Measurements from ENCODE around the gene SLC35C1.
"Not testable (repeated sequence)": the region's sequence is repeated elsewhere in the genome, so short reads cannot be mapped to it uniquely, and the experiment has no call there.

SLC35C1 gene

DNA sequence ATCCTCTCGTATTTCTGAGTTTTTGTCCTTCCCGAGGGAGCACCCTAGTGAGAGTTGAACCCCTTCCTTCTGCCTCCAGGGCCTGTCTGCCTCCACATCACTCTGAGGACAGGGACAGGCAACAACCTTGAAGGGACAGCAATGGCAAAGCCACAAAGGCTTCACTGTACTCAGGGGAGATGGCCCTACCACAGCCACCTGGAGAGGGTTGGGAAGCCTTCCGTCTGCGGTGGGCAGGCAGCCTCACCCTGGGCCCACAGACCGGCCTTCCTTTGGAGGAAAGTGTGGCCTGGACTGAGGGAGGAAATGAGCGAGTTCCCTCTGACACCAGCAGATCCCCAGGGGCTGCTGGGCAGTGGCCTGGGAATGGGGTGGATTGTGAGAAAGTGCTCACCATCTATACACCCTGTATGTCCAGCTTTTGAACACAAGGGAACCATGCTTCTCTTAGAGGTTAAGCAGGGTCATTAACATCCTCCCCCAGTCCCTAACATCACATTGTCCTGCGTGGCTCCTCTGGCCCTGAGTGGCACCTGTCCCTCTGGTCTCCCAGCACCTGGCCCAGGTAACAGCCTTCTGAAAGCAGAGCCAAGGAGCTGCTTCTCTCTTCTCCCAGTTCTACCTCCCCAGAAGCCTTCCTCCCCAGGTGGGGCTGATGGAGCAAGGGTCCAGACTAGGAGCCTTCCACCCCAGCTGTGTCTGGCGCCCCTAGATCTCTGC lies 6.8 kb downstream of the SLC35C1 start:
- no peak for DNase-seq

DNA sequence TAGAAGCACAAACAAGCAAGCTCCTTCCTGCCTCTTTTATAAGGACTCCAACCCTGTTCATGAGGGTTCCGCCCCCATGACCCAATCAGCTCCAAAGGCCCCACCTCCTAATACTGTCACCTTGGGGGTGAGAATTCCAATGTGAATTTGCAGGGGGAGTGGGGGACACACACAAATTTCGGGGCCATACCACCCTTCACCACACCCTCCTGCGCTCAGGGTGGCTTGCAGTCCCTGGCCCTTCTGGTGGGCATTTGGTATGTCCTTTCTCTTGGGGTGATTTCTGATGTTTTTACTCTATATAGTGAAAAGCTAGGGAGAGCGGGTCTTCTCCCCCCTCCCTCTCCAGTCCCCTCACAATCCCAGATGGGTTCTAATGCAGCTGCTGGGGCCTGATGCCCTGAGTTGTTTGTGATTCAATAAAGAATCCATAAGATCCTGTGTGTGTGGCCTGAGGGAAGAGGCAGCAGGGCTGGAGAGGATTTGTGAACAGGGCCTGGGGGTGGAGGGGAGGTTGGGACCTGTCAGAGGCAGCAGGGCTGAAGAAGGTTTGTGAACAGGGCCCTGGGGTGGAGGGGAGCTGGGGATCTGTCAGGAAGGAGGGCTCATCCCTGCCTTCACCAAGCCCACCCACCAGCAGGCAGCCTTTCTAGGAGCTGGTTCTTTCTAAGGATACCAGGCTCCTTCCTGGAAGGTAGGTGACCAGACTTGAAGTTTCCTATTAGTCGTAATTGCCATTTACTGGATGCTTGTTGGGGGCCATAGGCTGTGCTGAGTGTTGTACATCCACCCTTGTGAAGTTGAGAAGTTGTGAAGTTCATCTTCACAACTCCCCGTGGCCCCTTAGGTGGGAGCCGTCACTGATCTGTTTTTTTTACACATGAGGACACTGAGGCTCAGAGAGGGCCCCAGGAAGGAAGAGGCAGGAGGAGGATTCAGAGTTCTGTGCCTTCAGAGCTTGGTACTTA lies 7.9 kb downstream of the SLC35C1 start:
- no peak for DNase-seq

DNA sequence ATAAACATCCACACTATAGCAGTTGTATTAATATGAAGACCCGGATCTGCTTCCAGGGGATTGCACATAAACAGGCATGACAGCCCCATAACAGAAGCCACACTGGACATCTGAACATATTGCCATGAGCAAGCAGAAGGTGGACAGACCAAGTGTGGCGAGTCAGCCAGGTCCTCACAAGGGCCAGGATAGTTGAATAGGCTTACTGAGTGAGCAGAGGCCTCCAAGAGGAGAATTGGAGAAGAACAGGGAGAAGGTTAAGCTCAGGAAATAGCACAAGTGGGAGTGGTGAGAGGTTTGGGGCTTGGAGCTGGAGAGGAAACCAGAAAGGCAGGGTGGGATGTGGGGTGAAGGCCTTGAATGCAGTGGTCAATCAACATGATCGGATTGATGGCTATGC lies 10.8 kb downstream of the SLC35C1 start:
- no peak for DNase-seq

DNA sequence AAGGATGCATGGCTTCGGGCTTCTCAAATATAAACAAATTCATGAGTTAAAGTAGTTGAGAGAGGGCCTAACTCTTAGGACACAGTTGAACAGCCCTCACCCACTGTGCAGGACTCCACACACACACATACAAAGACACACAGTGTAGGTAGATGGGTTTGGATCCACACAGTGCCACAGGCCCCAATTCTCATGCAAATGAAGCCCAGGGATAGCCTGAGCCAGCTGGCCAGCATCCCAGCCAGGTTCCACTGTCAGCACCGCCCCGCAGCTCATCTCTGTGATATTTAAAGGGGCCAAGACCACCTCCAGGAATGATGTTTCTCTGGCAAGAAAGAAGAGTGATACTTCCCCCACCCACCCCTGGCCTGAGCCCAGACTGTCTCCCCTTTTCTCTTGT lies 11.7 kb downstream of the SLC35C1 start:
- no peak for DNase-seq

DNA sequence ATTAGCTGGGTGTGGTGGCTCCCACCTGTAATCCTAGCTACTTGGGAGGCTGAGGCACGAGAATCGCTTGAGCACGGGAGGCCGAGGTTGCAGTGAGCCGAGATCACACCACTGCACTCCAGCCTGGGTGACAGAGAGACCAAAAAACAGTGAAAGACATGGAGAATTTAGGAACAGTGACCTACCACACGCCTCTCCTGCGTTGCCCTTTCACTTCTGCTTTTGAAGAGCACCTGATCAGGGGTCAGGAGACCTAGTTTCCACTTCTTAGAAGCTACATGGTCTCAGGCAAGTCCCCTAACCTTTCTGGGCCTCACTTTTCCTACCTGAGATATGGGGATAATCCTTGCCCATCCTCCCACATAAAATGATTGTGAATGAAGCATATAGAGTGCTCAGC lies 12.2 kb downstream of the SLC35C1 start:
- no peak for DNase-seq

DNA sequence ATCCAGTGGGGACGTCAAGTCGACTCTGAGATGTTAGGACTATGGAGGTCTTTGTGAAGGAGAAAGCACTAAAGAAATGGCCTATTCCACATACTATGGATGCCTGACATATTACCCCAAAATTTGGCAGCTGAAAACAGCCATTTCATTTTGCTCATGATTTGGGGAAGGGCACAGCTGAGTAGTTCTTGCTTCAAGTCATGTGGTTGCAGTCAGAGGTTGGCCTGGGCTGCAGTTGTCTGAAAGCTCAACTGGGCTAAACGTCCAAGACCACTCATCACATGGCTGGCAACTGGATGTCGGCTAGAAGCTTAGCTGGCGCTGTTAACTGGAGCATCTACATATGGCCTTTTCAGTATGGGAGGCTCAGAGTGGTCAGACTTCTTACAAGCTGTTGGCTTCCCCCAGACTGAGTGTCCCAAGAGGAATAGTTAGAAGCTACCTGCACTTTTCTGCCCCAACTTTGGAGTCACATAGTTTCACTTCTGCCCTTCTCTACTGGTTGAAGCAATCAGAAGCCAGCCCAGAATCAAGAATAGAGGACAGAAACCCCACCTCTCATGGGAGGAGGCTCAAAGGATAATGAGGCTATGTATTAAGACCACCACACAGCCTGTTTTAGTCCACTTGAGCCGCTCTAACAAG lies 14.1 kb downstream of the SLC35C1 start:
- DNase-seq, result no peak

DNA sequence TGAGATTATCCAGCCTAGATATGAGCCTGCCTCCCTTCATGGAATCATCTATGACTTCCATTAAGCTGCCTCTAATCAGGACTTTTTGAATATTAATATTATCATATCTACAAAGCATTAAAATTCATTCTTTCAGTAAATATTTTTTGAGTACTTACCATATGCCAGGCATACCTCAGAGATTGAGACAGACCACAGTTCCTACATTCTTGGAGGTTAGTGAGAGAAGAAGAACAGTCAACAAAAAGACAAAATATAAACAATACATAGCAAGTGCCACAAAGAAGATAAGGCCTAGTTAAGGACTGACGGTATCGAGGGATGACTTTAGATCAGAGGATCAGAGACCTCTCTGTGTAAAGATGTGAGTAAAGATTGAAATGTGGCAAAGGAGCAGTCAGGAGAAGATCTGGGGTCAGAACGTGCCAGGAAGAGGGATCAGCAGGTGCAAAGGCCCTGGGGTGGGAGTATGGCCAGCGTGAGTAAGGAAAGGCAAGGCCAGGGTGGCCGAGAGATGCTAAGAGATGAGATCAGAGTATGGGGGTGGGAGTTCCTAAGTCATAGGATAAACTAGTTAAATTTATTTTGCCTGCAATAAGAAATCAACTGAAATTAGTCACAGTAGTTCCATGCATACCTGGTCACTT lies 15.4 kb downstream of the SLC35C1 start:
- DNase-seq, result no peak

DNA sequence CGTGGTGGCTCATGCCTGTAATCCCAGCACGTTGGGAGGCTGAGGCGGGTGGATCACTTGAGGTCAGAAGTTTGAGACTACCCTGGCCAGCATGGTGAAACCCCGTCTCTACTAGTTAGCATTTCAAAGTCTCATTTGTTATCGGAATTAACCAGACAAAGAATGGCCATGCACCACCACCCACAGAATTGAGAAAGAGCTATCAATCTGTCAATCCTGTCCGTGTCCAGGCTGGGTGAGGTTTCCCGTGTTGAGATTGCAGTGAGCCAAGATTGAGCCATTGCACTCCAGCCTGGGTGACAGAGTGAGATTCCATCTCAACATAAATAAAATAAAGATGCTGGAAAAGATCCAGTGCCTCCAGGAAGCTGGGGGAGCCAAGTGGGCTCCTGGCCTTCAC lies 21.5 kb downstream of the SLC35C1 start:
- not testable (repeated sequence) for DNase-seq

DNA sequence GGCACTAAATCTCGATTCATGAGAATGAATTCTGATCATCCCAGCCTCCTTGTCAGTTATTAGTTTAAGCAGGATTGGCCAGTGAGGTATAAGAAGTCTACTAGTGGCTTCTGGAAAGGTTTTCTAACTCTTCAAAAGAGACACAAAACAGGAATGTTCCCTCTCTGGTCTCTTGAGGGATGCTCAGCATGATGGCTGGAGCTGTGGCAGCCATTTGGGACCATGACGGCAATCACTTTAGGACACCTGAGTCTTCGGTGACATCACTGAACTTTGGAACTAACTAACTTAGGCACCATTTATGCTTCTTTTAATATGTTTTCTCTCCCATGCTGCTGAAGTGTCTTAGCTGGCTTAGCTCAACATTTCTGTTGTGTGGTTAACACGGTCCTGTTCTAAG lies 22.2 kb downstream of the SLC35C1 start:
- no peak for DNase-seq

DNA sequence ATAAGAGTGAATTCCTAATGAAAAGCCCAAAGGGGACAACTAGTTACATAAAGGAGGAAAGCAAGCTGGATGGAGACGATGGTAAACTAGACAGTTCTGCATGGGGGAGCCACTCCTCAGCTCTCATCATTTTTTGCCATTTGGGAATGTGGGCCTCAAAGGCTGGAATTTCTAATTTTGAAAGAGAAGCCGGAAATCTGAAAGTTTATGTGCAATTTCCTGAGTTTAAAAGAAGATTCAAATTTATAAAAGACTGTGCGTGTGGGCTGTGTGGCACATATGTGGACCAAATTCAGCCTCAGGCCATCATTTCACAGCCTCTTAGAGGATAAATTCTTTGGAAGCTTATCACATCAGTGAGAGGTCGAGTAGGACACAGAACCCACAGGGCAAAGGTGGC lies 24.0 kb downstream of the SLC35C1 start:
- no peak for DNase-seq

DNA sequence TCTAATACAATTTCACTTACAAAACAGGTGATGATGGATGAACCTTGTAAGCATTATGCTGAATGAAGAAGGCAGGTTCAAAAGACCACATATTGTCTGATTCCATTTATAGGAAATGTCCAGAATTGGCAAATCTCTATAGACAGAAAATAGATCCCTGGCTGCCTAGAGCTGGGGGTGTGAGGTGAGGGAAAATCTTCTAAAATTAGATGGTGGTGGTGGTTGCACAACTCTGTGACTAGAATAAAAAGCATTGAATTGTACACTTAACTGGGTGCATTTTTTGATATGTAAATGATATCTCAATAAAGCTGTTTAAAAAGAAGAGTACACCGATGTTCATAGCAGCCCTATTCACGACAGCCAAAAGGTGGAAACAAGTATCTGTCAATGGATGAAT lies 25.6 kb downstream of the SLC35C1 start:
- DNase-seq, result no peak

DNA sequence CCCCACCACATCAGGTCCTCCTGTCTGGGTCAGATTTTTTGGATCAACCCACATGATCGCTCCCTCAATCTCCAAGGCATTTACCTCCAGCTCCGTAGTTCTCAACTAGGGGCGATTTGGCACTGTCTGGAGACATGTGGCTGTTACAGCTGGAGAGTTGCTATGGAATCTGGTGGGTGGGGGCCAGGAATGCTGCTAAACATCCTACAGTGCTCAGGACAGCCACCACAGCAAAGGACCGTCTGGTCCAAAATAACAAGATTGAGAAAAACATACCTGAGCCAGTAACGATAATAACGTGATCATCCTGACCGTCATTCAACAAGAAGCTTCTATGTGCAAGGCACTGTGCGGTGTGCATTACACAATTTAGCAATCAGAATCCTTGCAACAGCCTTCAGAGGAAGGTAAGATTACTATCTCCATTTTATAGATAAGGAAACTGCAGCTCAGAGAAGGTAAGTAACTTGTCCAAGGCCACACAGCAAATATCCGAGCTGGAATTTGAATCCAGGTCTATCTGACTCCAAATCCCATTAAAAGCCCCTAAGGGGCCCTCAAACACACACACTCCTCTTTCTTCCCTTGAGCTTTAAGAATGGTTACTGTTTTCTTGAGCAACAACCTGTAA lies 28.0 kb downstream of the SLC35C1 start:
- DNase-seq, result no peak

DNA sequence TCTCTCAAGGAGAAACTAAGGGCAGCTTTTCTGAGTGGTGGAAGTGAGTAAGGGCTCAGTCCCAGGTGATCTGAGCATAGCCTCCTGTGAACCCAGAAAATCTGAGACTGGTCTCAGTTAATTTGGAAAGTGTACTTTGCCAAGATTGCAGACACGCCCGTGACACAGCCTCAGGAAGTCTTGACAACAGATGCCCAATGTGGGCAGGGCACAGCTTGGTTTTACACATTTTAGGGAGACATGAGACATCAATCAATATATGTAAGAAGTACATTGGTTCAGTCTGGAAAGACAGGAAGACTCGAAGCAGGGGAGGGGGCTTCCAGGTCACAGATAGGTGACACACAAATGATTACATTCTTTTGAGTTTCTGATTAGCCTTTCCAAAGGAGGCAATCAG lies 28.8 kb downstream of the SLC35C1 start:
- DNase-seq, result no peak

DNA sequence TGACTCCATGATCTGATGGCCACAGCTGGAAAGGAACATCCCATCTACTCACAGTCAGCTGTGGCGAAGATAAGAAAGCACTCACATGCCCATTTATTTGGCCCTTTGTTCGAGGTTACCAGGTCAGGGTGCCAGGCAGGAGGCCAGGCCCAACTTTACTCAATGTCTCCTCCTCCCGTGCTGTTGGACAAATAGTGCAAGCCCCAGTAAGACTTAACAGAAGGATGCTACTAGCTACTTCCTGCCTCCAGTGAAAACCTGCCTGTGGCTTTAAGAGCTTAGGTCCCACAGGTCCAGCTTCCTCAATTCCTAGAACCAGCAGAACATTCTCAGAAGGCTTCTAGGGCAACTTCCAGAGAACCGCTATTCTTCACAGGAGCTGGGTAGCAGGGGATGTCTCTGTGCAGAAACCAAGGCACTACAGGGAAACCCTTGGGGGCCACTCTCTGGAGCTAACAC lies 29.4 kb downstream of the SLC35C1 start:
- DNase-seq, result no peak

DNA sequence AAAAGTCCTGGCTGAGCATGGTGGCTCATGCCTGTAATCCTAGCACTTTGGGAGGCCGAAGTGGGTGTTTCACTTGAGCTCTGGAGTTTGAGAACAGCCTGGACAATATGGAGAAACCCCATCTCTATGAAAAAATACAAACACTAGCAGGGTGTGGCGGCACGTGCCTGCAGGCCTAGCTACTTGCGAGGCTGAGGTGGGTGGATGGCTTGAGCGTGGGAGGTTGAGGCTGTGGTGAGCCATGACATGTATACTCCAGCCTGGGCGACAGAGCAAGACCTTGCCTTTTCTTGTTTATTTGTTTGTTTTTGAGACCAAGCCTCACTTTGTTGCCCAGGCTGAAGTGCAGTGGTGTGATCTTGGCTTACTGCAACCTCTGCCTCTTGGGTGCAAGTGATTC lies 34.3 kb downstream of the SLC35C1 start:
- DNase-seq, result no peak

DNA sequence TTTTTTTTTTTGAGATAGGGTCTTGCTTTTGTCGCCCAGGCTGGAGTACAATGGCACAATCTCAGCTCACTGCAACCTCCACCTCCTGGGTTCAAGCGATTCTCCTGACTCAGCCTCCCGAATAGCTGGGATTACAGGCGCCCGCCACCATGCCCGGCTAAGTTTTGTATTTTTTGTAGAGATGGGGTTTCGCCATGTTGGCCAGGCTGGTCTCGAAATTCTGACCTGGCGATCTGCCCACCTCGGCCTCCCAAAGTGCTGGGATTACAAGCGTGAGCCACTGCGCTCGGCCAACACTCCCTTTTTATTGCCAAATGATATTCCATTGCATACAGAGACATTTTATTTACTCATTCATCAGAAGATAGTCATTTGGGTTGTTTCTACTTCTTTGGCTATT lies 35.3 kb downstream of the SLC35C1 start:
- not testable (repeated sequence) for DNase-seq

DNA sequence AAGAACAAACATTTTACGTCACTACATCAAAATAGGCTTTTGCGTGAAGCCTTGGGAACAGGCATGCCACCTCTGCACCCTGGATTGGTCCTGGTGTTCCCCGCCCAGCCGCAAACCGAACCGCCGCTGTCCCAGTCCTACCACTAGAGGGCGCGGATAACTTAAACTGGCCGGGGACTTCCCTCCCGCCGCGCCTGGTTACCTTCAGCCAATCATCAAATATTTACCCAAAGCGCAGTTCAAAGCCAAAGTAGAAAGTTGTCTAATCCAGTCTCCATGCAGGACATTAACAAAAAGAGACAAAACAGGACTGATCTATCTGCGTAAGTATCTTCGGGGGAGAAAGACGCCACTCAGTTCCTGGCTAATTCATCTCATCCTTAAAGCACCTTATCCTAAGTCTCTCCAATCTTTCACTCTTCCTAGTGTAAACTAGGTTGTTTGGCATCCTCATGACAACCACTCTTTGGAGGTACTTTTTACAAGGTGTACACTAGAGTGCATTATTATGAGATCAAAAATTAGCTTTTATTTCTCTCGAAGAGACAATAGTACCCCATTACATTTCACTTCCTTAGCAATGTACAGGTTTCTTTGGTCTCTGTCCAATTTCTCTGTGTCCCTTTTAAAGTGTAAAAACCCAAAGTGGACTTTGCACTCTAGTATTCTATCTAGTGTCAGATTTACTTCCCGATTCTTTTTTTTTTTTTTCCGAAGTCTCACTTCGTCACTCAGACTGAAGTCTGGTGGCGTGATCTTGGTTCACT lies 38.4 kb downstream of the SLC35C1 start:
- DNase-seq, result peak; percentile 53 to 67

DNA sequence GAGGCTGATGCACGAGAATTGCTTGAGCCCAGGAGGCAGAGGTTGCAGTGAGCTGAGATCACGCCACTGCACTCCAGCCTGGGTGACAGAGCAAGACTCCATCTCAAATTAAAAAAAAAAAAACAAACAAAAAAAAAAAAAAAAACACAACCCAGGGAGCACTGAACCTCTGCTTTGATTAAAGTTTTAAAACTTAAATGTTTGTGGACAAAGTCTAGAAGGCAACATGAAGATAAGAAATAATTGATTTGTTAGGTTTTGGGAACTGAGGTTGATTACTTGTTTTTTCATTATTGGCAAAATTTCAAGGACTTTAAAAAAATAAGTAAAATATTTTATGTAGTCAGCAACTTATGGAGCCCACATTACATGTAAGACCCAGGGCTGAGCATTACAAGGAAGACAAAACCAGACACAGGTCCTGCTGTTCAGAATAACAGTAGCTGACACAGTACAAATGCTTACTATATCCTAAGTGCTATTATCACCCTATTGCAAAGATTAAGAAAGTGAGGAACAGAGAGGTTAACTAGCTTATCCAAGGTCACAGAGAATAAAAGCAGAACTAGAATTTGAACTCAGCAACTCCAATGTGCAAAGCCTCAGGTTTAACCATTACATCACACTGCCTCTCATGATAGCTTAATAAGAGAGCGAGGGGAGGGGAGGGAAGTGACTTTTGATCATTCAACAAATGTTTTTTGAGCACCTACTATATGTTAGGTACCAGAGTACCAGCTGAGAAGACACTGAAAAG lies 40.1 kb downstream of the SLC35C1 start:
- no peak for DNase-seq

DNA sequence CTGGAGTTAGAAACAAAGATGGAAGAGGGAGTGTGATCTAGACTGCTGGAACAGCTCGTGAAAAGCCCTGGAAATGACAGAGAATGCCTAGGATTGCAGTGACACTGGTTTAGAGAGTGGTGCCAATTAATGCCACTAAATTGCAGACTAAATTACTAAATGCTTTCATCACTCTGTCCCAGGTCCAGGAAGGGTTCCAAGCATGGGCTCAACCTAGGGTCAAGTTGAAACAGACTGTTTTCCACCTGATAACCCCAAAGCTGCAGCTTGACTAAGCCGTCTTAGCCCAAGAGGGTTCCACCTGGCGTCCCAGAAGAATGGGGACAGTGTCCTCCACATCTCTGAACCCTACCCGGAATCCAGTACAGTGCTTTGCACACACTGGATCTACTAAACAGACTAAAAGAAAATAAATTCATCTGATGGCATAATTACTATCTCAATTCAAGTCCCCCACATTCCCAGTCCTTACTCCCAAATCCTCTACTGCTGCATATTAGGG lies 41.3 kb downstream of the SLC35C1 start:
- DNase-seq, result peak in 1 of 2 experiments; percentile 17

Measured in NCI-H524 (cell line).